Astrocyte (in vitro differentiated cells and primary cell): ENCODE results near the gene THRB. TPM values are rescaled to one million over a fixed set of nuclear protein-coding genes. Genes with fewer than 3 reads are reported as not detected.

Source experiments
- DNase-seq: peaks from one replicate; pipeline ENCODE4 v3.0.0-alpha.2; 2010; ENCODE audit warnings: low read depth
- FAIRE-seq: peaks from 2 replicates; lab custom pipeline; 2011; peaks lifted over from hg19 to GRCh38; lab: Jason Lieb, UNC
- H2AFZ ChIP-seq: 2 replicates; pipeline ENCODE4 v1.6.0; 2012; ENCODE audit warnings: low read depth, low read length, inconsistent platforms
- H3K27ac ChIP-seq: 2 replicates; pipeline ENCODE4 v1.5.1; 2011; ENCODE audit warnings: low read depth, low read length, inconsistent platforms
- H3K27me3 ChIP-seq: 2 replicates; pipeline ENCODE4 v1.6.0; 2011; ENCODE audit warnings: low read length, inconsistent platforms; ENCODE audit not compliant: insufficient read depth
- H3K36me3 ChIP-seq: 2 replicates; pipeline ENCODE4 v1.5.1; 2011; ENCODE audit warnings: low read length, inconsistent platforms; ENCODE audit not compliant: insufficient read depth
- H3K4me1 ChIP-seq: 2 replicates; pipeline ENCODE4 v1.5.1; 2011; ENCODE audit warnings: low read length, inconsistent platforms; ENCODE audit not compliant: insufficient read depth
- H3K4me2 ChIP-seq: 2 replicates; pipeline ENCODE4 v1.6.0; 2012; ENCODE audit warnings: low read length, inconsistent platforms
- H3K4me3 ChIP-seq: 2 replicates; pipeline ENCODE4 v1.5.1; 2011; ENCODE audit warnings: low read depth, mild to moderate bottlenecking, low read length, inconsistent platforms; ENCODE audit not compliant: insufficient read depth
- H3K79me2 ChIP-seq: 2 replicates; pipeline ENCODE4 v1.6.0; 2012; ENCODE audit warnings: mild to moderate bottlenecking, low read length, inconsistent platforms; ENCODE audit not compliant: insufficient read depth
- H3K9ac ChIP-seq: 2 replicates; pipeline ENCODE4 v1.6.0; 2012; ENCODE audit warnings: mild to moderate bottlenecking, low read length, inconsistent platforms
- H3K9me3 ChIP-seq: 2 replicates; pipeline ENCODE4 v1.5.1; 2012; ENCODE audit warnings: low read depth, mild to moderate bottlenecking, low read length, inconsistent platforms; ENCODE audit not compliant: insufficient read depth
- H4K20me1 ChIP-seq: 2 replicates; pipeline ENCODE4 v1.6.0; 2012; ENCODE audit warnings: low read length, inconsistent platforms; ENCODE audit not compliant: insufficient read depth
- H3K27ac Mint-ChIP-seq: one replicate; pipeline ENCODE4 v1.8.0; 2021; ENCODE audit warnings: mild to moderate bottlenecking, mixed read lengths; ENCODE audit not compliant: unreplicated experiment
- H3K27me3 Mint-ChIP-seq: one replicate; pipeline ENCODE4 v1.8.0; 2021; ENCODE audit warnings: low read depth, mixed read lengths; ENCODE audit not compliant: unreplicated experiment
- H3K36me3 Mint-ChIP-seq: one replicate; pipeline ENCODE4 v1.8.0; 2021; ENCODE audit warnings: low read depth, mixed read lengths; ENCODE audit not compliant: unreplicated experiment
- H3K4me1 Mint-ChIP-seq: one replicate; pipeline ENCODE4 v1.8.0; 2021; ENCODE audit warnings: low read depth, mixed read lengths; ENCODE audit not compliant: unreplicated experiment
- H3K4me3 Mint-ChIP-seq: one replicate; pipeline ENCODE4 v1.8.0; 2021; ENCODE audit warnings: mild to moderate bottlenecking, moderate library complexity, mixed read lengths; ENCODE audit not compliant: unreplicated experiment
- H3K9me3 Mint-ChIP-seq: one replicate; pipeline ENCODE4 v1.8.0; 2021; ENCODE audit warnings: mild to moderate bottlenecking, mixed read lengths; ENCODE audit not compliant: unreplicated experiment
- EZH2 ChIP-seq: IDR thresholded peaks from 2 replicates; pipeline ENCODE4 v1.6.1; 2012; ENCODE audit warnings: mild to moderate bottlenecking, low read length, inconsistent platforms; ENCODE audit not compliant: insufficient read depth
- total RNA-seq: library from RNA; stranded (reverse); gene quantifications from 2 replicates; pipeline ENCODE4 v1.2.1, GENCODE V29; 2021
- TF ChIP-seq, protein P1 (sequence below): IDR thresholded peaks from 2 replicates; pipeline ENCODE4 v1.5.1; 2011; ENCODE audit warnings: low read depth, mild to moderate bottlenecking, inconsistent platforms, low read length, moderate library complexity; ENCODE audit not compliant: insufficient read depth

Gene THRB
- total RNA-seq, 1 donor from 2014 or later = 8.5 TPM

- Mint-ChIP-seq H3K27me3 (peaks cover 25% of the 10 kb centered on the region), H3K4me3 (no peak overlapping the region), H3K27ac (peak overlapping the region; percentile 55), H3K36me3 (no peaks in the 10 kb centered on the region), H3K9me3 (no peaks in the 10 kb centered on the region), H3K4me1 (peaks cover 12% of the 10 kb centered on the region)
- DNase-seq (no peak), FAIRE-seq (no peak)
- H3K27ac ChIP-seq = no peak overlapping the region
- H3K4me1 ChIP-seq = no peaks in the 10 kb centered on the region
- H3K4me3 ChIP-seq = no peak overlapping the region
- peaks cover 14% of the 10 kb centered on the region for H3K27me3 ChIP-seq
- no peaks in the 10 kb centered on the region for H3K79me2 ChIP-seq
- H3K9me3 ChIP-seq = no peaks in the 10 kb centered on the region
- no peaks in the 10 kb centered on the region for H3K36me3 ChIP-seq
- H4K20me1 ChIP-seq = no peaks in the 10 kb centered on the region
- no peak overlapping the region for H3K4me2 ChIP-seq
- TF ChIP-seq, protein P1, sequence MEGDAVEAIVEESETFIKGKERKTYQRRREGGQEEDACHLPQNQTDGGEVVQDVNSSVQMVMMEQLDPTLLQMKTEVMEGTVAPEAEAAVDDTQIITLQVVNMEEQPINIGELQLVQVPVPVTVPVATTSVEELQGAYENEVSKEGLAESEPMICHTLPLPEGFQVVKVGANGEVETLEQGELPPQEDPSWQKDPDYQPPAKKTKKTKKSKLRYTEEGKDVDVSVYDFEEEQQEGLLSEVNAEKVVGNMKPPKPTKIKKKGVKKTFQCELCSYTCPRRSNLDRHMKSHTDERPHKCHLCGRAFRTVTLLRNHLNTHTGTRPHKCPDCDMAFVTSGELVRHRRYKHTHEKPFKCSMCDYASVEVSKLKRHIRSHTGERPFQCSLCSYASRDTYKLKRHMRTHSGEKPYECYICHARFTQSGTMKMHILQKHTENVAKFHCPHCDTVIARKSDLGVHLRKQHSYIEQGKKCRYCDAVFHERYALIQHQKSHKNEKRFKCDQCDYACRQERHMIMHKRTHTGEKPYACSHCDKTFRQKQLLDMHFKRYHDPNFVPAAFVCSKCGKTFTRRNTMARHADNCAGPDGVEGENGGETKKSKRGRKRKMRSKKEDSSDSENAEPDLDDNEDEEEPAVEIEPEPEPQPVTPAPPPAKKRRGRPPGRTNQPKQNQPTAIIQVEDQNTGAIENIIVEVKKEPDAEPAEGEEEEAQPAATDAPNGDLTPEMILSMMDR = no peak
- TF ChIP-seq EZH2 = no peak
- H2AFZ ChIP-seq = no peak overlapping the region
- H3K9ac ChIP-seq = no peak overlapping the region
Observed at GRCh38 chr3:24487325-24488262, 7.1 kb downstream of the THRB start.

DNA sequence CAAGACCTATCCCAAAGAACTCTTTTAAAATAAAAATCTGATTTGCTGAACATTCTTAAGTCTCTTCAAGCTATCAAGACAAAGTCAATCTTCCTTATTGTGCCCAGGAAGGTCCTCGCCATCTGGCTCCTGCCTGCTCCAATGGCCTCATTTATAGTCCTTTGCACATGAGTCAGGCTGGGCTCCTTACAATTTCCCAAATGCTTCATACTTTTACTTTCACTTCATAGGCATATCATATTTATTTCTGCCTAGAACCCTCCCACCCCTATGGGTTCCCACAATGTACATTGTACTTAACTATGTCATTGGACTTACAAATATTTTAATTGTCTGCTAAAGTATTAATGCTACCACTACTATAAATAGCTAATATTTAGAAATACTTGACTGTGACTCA lies 9.1 kb downstream of the THRB start:
- Histone ChIP-seq H3K36me3 (no peaks in the 10 kb centered on the region), H3K27ac (no peak overlapping the region), H3K9ac (no peak overlapping the region), H3K27me3 (no peaks in the 10 kb centered on the region), H3K9me3 (no peaks in the 10 kb centered on the region), H3K4me1 (no peaks in the 10 kb centered on the region), H2AFZ (no peak overlapping the region), H3K4me2 (no peak overlapping the region), H4K20me1 (no peaks in the 10 kb centered on the region), H3K79me2 (no peaks in the 10 kb centered on the region), H3K4me3 (no peak overlapping the region)
- Mint-ChIP-seq H3K36me3 (no peaks in the 10 kb centered on the region), H3K4me3 (no peak overlapping the region), H3K27ac (no peak overlapping the region), H3K27me3 (peaks cover 8% of the 10 kb centered on the region), H3K9me3 (no peaks in the 10 kb centered on the region), H3K4me1 (peaks cover 12% of the 10 kb centered on the region)
- FAIRE-seq (no peak), DNase-seq (no peak)
- TF ChIP-seq EZH2 = no peak
- TF ChIP-seq, protein P1 = no peak

- no peak for TF ChIP-seq EZH2
- TF ChIP-seq, protein P1 = no peak
- H3K4me1 ChIP-seq = no peaks in the 10 kb centered on the region
- H3K9me3 ChIP-seq = no peaks in the 10 kb centered on the region
- H3K4me1 Mint-ChIP-seq = peaks cover 16% of the 10 kb centered on the region
- no peak overlapping the region for H3K27ac Mint-ChIP-seq
- FAIRE-seq (no peak), DNase-seq (no peak)
- H3K27me3 Mint-ChIP-seq = no peaks in the 10 kb centered on the region
- no peaks in the 10 kb centered on the region for H3K9me3 Mint-ChIP-seq
- no peaks in the 10 kb centered on the region for H3K27me3 ChIP-seq
- H3K79me2 ChIP-seq = no peaks in the 10 kb centered on the region
- H3K4me3 ChIP-seq = no peak overlapping the region
- H3K36me3 ChIP-seq = no peaks in the 10 kb centered on the region
- no peaks in the 10 kb centered on the region for H4K20me1 ChIP-seq
- H3K4me3 Mint-ChIP-seq = no peak overlapping the region
- H2AFZ ChIP-seq = no peak overlapping the region
- no peak overlapping the region for H3K27ac ChIP-seq
- no peak overlapping the region for H3K4me2 ChIP-seq
- H3K9ac ChIP-seq = no peak overlapping the region
- H3K36me3 Mint-ChIP-seq = peaks cover 4% of the 10 kb centered on the region
Observed at GRCh38 chr3:24483873-24484272, 10.8 kb downstream of the THRB start.
